GM23338 (cell line): ENCODE data around the gene ATXN1L. TPM values are rescaled to one million over a fixed set of nuclear protein-coding genes. Genes with fewer than 3 reads are reported as not detected.

Experiments used
- ATAC-seq: fragments of 200-7000 bp; cut with Tn5 transposase; 3 replicates; pipeline ENCODE4 v1.9.1; 2020
- DNase-seq: peaks from one replicate; pipeline ENCODE4 v3.0.0-alpha.2; 2015; ENCODE audit warnings: low spot score
- H2AFZ ChIP-seq: fragments of 200-600 bp; sonication (generic); 2 replicates; pipeline ENCODE4 v1.8.0; 2016; ENCODE audit warnings: antibody characterized with exemption, mild to moderate bottlenecking, moderate library complexity
- H3F3A ChIP-seq: fragments of 200-600 bp; sonication (generic); replicated peaks from 2 replicates; pipeline ENCODE4 v1.8.0; 2017; ENCODE audit warnings: antibody characterized with exemption, mixed run types, low read depth
- H3K27ac ChIP-seq: fragments of 200-600 bp; sonication (generic); 2 replicates; pipeline ENCODE4 v1.6.1; 2016; ENCODE audit warnings: low read depth
- H3K27me3 ChIP-seq: fragments of 200-600 bp; sonication (generic); 2 replicates; pipeline ENCODE4 v1.8.0; 2016; ENCODE audit warnings: mild to moderate bottlenecking, mixed run types, moderate library complexity; ENCODE audit not compliant: insufficient read depth
- H3K36me3 ChIP-seq: fragments of 200-600 bp; sonication (generic); 2 replicates; pipeline ENCODE4 v1.8.0; 2016; ENCODE audit warnings: mild to moderate bottlenecking; ENCODE audit not compliant: insufficient read depth
- H3K4me1 ChIP-seq: fragments of 200-600 bp; sonication (generic); 2 replicates; pipeline ENCODE4 v1.8.0; 2016; ENCODE audit warnings: mild to moderate bottlenecking, moderate library complexity; ENCODE audit not compliant: insufficient read depth
- H3K4me2 ChIP-seq: fragments of 200-600 bp; sonication (generic); 2 replicates; pipeline ENCODE4 v1.7.1; 2017; ENCODE audit warnings: mixed run types
- H3K4me3 ChIP-seq: fragments of 200-600 bp; sonication (generic); 2 replicates; pipeline ENCODE4 v1.6.1; 2016; ENCODE audit warnings: mixed run types
- H3K79me2 ChIP-seq: fragments of 200-600 bp; sonication (generic); replicated peaks from 2 replicates; pipeline ENCODE4 v1.8.0; 2017; ENCODE audit warnings: mild to moderate bottlenecking; ENCODE audit not compliant: insufficient read depth
- H3K9me2 ChIP-seq: fragments of 200-600 bp; sonication (generic); 2 replicates; pipeline ENCODE4 v1.8.0; 2017; ENCODE audit not compliant: insufficient read depth
- H4K20me1 ChIP-seq: fragments of 200-600 bp; sonication (generic); replicated peaks from 2 replicates; pipeline ENCODE4 v1.8.0; 2017; ENCODE audit warnings: mild to moderate bottlenecking; ENCODE audit not compliant: insufficient read depth
- H3K27ac Mint-ChIP-seq: 2 replicates; pipeline ENCODE4 v1.8.0; 2020; ENCODE audit warnings: inconsistent platforms, mild to moderate bottlenecking, moderate library complexity, mixed read lengths
- H3K27me3 Mint-ChIP-seq: 3 replicates; pipeline ENCODE4 v1.8.0; 2022; ENCODE audit warnings: low read depth, mild to moderate bottlenecking, moderate library complexity, mixed read lengths, inconsistent platforms; ENCODE audit not compliant: insufficient read depth, poor library complexity
- H3K36me3 Mint-ChIP-seq: 3 replicates; pipeline ENCODE4 v1.8.0; 2021; ENCODE audit warnings: low read depth, mild to moderate bottlenecking, inconsistent platforms, moderate library complexity, mixed read lengths
- H3K4me1 Mint-ChIP-seq: 3 replicates; pipeline ENCODE4 v1.8.0; 2020; ENCODE audit warnings: mild to moderate bottlenecking, inconsistent platforms, mixed read lengths
- H3K4me3 Mint-ChIP-seq: 3 replicates; pipeline ENCODE4 v1.8.0; 2021; ENCODE audit warnings: moderate library complexity, mild to moderate bottlenecking, inconsistent platforms, mixed read lengths
- H3K9me3 Mint-ChIP-seq: 3 replicates; pipeline ENCODE4 v1.8.0; 2020; ENCODE audit warnings: moderate library complexity, mild to moderate bottlenecking, inconsistent platforms, mixed read lengths
- CTCF ChIP-seq, 2 experiments: fragments of 200-600 bp in 1 of 2; sonication (generic) in 1 of 2; conservative IDR thresholded peaks; 2 replicates each; pipeline versions ENCODE4 v1.5.1 to v1.6.1; 2016 to 2017; ENCODE audit warnings: antibody characterized with exemption in 2 of 2, low read depth in 2 of 2, mild to moderate bottlenecking in 2 of 2, moderate library complexity in 1 of 2
- ETS1 ChIP-seq: IDR thresholded peaks from 2 replicates; pipeline ENCODE4 v1.6.1; 2016; ENCODE audit warnings: antibody characterized with exemption
- EZH2 ChIP-seq: fragments of 200-600 bp; sonication (generic); IDR thresholded peaks from one replicate; pipeline ENCODE4 v1.8.0; 2017; ENCODE audit warnings: antibody characterized with exemption, mild to moderate bottlenecking, low read depth; ENCODE audit not compliant: unreplicated experiment
- EZH2phosphoT487 ChIP-seq: fragments of 200-600 bp; sonication (generic); IDR thresholded peaks from one replicate; pipeline ENCODE4 v1.8.1; 2018; ENCODE audit warnings: antibody characterized with exemption; ENCODE audit not compliant: unreplicated experiment
- JUNB ChIP-seq: IDR thresholded peaks from one replicate; pipeline ENCODE4 v1.6.1; 2016; ENCODE audit warnings: antibody characterized with exemption; ENCODE audit not compliant: unreplicated experiment
- NANOG ChIP-seq: IDR thresholded peaks from 2 replicates; pipeline ENCODE4 v1.6.1; 2016; ENCODE audit warnings: antibody characterized with exemption, borderline replicate concordance
- POLR2AphosphoS5 ChIP-seq: IDR thresholded peaks from 2 replicates; pipeline ENCODE4 v1.6.1; 2016; ENCODE audit warnings: antibody characterized with exemption, low read depth
- STAT1 ChIP-seq: IDR thresholded peaks from one replicate; pipeline ENCODE4 v1.6.1; 2016; ENCODE audit warnings: antibody characterized with exemption; ENCODE audit not compliant: unreplicated experiment
- ZNF114 ChIP-seq: fragments of 250-450 bp; sonication (Bioruptor Pico); IDR thresholded peaks from 2 replicates; pipeline ENCODE4 v1.5.0; 2020; ENCODE audit warnings: mild to moderate bottlenecking, moderate library complexity
- ZNF331 ChIP-seq: fragments of 250-450 bp; sonication (Bioruptor Pico); IDR thresholded peaks from 2 replicates; pipeline ENCODE4 v1.5.0; 2020; ENCODE audit warnings: low read depth, mild to moderate bottlenecking, moderate library complexity
- ZNF462 ChIP-seq: fragments of 250-450 bp; sonication (Bioruptor Pico); IDR thresholded peaks from 2 replicates; pipeline ENCODE4 v1.5.0; 2020; ENCODE audit warnings: mild to moderate bottlenecking, moderate library complexity
- polyA plus RNA-seq: library from polyadenylated mRNA; unstranded; fragments of >200 nt; fragmentation: Nextera tagmentation; extraction: Ambion mirVana; gene quantifications from 2 replicates; pipeline ENCODE4 v1.2.1, GENCODE V29; 2016
- total RNA-seq: library from RNA; depleted of rRNA; stranded (reverse); fragments of >200 nt; shearing (Covaris generic); gene quantifications from 2 replicates; pipeline ENCODE4 v1.2.3, GENCODE V29; 2014

Gene ATXN1L
- total and polyA plus RNA-seq, 2 experiments from 2014 or later = 8.5 to 22.1 TPM

- Histone ChIP-seq H3K36me3 (no peaks in the 10 kb centered on the region; the same call in 1 of the 2 replicates), H4K20me1 (no peaks in the 10 kb centered on the region; the same call in none of the 2 replicates), H3K4me1 (no peaks in the 10 kb centered on the region), H3K27me3 (no peaks in the 10 kb centered on the region), H3K4me3 (no peak overlapping the region), H3K27ac (no peak overlapping the region), H3K4me2 (no peak overlapping the region), H3K79me2 (no peaks in the 10 kb centered on the region), H3K9me2 (no peaks in the 10 kb centered on the region), H3F3A (no peaks in the 10 kb centered on the region), H2AFZ (no peak overlapping the region)
- H3K27ac Mint-ChIP-seq = no peak overlapping the region
- TF ChIP-seq CTCF (conservative IDR thresholded peaks at IDR 0.05; ENCODE audit: low read depth in 2 of 2) = no peak
- no peaks in the 10 kb centered on the region; the same call in 2 of the 3 replicates for H3K4me1 Mint-ChIP-seq
- no peak overlapping the region for H3K4me3 Mint-ChIP-seq
- H3K27me3 Mint-ChIP-seq = peaks cover 3% of the 10 kb centered on the region
- H3K36me3 Mint-ChIP-seq = peaks cover 21% of the 10 kb centered on the region; the same call in 2 of the 3 replicates
- ATAC-seq (no peak), DNase-seq (no peak)
- H3K9me3 Mint-ChIP-seq = no peaks in the 10 kb centered on the region
Observed at GRCh38 chr16:71869089-71869488, 23.3 kb downstream of the ATXN1L start.

- no peak overlapping the region for H3K4me3 Mint-ChIP-seq
- H3F3A ChIP-seq = 0 out of 2 replicates have a peak, but pooled peaks cover 4% of the 10 kb centered on the region
- TF ChIP-seq ZNF462 (CRISPR knock-in tag) (no peak), ZNF114 (CRISPR knock-in tag) (no peak), STAT1 (no peak), EZH2 (no peak), JUNB (no peak), POLR2AphosphoS5 (no peak), ETS1 (no peak), EZH2phosphoT487 (no peak), NANOG (no peak), ZNF331 (CRISPR knock-in tag) (no peak), CTCF (conservative IDR thresholded peaks at IDR 0.05; ENCODE audit: low read depth in 2 of 2) (no peak)
Observed at GRCh38 chr16:71870818-71871217, 25.0 kb downstream of the ATXN1L start.

More at GRCh38 chr16:71870818-71871217, 25.0 kb downstream of the ATXN1L start:
- ATAC-seq (no peak), DNase-seq (no peak)
- Mint-ChIP-seq H3K27me3 (peaks cover 6% of the 10 kb centered on the region), H3K27ac (no peak overlapping the region), H3K4me1 (no peaks in the 10 kb centered on the region; the same call in 2 of the 3 replicates), H3K9me3 (no peaks in the 10 kb centered on the region), H3K36me3 (peaks cover 23% of the 10 kb centered on the region)
- H3K4me3 ChIP-seq = no peak overlapping the region
- H2AFZ ChIP-seq = no peak overlapping the region
- H3K27me3 ChIP-seq = no peaks in the 10 kb centered on the region
- H3K27ac ChIP-seq = no peak overlapping the region
- H4K20me1 ChIP-seq = no peaks in the 10 kb centered on the region; the same call in 1 of the 2 replicates
- H3K9me2 ChIP-seq = no peaks in the 10 kb centered on the region
- H3K4me1 ChIP-seq = no peaks in the 10 kb centered on the region
- H3K79me2 ChIP-seq = no peaks in the 10 kb centered on the region
- H3K36me3 ChIP-seq = peaks cover 3% of the 10 kb centered on the region; the same call in 1 of the 2 replicates
- no peak overlapping the region for H3K4me2 ChIP-seq
